Liver (tissue), 9 donors: ENCODE data around the gene ZDHHC24. TPM values are rescaled to one million over a fixed set of nuclear protein-coding genes. Genes with fewer than 3 reads are reported as not detected.
"Not testable (repeated sequence)": the region's sequence is repeated elsewhere in the genome, so short reads cannot be mapped to it uniquely, and the experiment has no call there.

ENCODE experiments used
- DNase-seq: peaks from one replicate; pipeline ENCODE4 v3.0.0-alpha.2; 2017; ENCODE audit warnings: low spot score
- H3K27ac ChIP-seq, 2 donors: one replicate each; pipeline ENCODE4 v1.7.0; 2013; ENCODE audit warnings: inconsistent platforms in 2 of 2, low read length in 2 of 2, control low read depth in 1 of 2, low read depth in 1 of 2, mild to moderate bottlenecking in 1 of 2
- H3K27me3 ChIP-seq, 4 donors: one replicate each; pipeline versions ENCODE4 v1.6.1 to v1.7.0; 2013; ENCODE audit warnings: low read length in 3 of 4, inconsistent platforms in 1 of 4, mild to moderate bottlenecking in 1 of 4, moderate library complexity in 1 of 4; ENCODE audit not compliant: control insufficient read depth in 4 of 4, insufficient read depth in 4 of 4
- H3K36me3 ChIP-seq, 4 donors: one replicate each; pipeline versions ENCODE4 v1.6.1 to v1.7.0; 2013; ENCODE audit warnings: low read length in 3 of 4, mild to moderate bottlenecking in 3 of 4, low read depth in 1 of 4, moderate library complexity in 1 of 4; ENCODE audit not compliant: control insufficient read depth in 4 of 4, insufficient read depth in 3 of 4
- H3K4me1 ChIP-seq, 4 donors: one replicate each; pipeline versions ENCODE4 v1.6.1 to v1.7.0; 2013; ENCODE audit warnings: low read length in 3 of 4, mild to moderate bottlenecking in 3 of 4, moderate library complexity in 1 of 4; ENCODE audit not compliant: control insufficient read depth in 4 of 4, insufficient read depth in 4 of 4
- H3K4me3 ChIP-seq, 3 donors: one replicate each; pipeline versions ENCODE4 v1.6.1 to v1.7.0; 2013; ENCODE audit warnings: low read length in 3 of 3, control low read depth in 1 of 3, low read depth in 1 of 3, mild to moderate bottlenecking in 1 of 3
- H3K9ac ChIP-seq, 2 donors: one replicate each; pipeline ENCODE4 v1.7.0; 2013; ENCODE audit warnings: low read length in 2 of 2, mild to moderate bottlenecking in 2 of 2, moderate library complexity in 2 of 2, control low read depth in 1 of 2, low read depth in 1 of 2
- H3K9me3 ChIP-seq, 4 donors: one replicate each; pipeline versions ENCODE4 v1.6.1 to v1.7.0; 2013; ENCODE audit warnings: low read length in 3 of 4; ENCODE audit not compliant: control insufficient read depth in 4 of 4
- EGR1 ChIP-seq, 2 donors: IDR thresholded peaks; 2 replicates each; pipeline ENCODE4 v1.6.1; 2016 to 2018; ENCODE audit warnings: antibody characterized with exemption in 2 of 2, low read depth in 2 of 2
- FOXA1 ChIP-seq: IDR thresholded peaks from 2 replicates; pipeline ENCODE4 v1.6.1; 2016; ENCODE audit warnings: antibody characterized with exemption
- FOXA2 ChIP-seq: IDR thresholded peaks from 2 replicates; pipeline ENCODE4 v1.6.1; 2016; ENCODE audit warnings: antibody characterized with exemption
- GABPA ChIP-seq, 2 donors: IDR thresholded peaks in 1 of 2; conservative IDR thresholded peaks in 1 of 2; 2 replicates each; pipeline ENCODE4 v1.6.1; 2016; ENCODE audit warnings: antibody characterized with exemption in 2 of 2, mild to moderate bottlenecking in 1 of 2, moderate library complexity in 1 of 2
- HNF4A ChIP-seq, 2 donors: conservative IDR thresholded peaks; 2 replicates each; pipeline ENCODE4 v1.6.1; 2016; ENCODE audit warnings: antibody characterized with exemption in 2 of 2, mild to moderate bottlenecking in 2 of 2
- HNF4G ChIP-seq: IDR thresholded peaks from 2 replicates; pipeline ENCODE4 v1.6.1; 2016; ENCODE audit warnings: antibody characterized with exemption
- JUND ChIP-seq, 2 donors: IDR thresholded peaks; 2 replicates each; pipeline ENCODE4 v1.6.1; 2016; ENCODE audit warnings: antibody characterized with exemption in 2 of 2
- MAX ChIP-seq: IDR thresholded peaks from 2 replicates; pipeline ENCODE4 v1.6.1; 2016; ENCODE audit warnings: antibody characterized with exemption
- NR2F2 ChIP-seq: IDR thresholded peaks from 2 replicates; pipeline ENCODE4 v1.6.1; 2016; ENCODE audit warnings: antibody characterized with exemption
- RAD21 ChIP-seq, 2 donors: IDR thresholded peaks; 2 replicates each; pipeline ENCODE4 v1.6.1; 2016; ENCODE audit warnings: antibody characterized with exemption in 2 of 2, mild to moderate bottlenecking in 2 of 2
- REST ChIP-seq: IDR thresholded peaks from 2 replicates; pipeline ENCODE4 v1.6.1; 2016; ENCODE audit warnings: antibody characterized with exemption, mild to moderate bottlenecking
- SP1 ChIP-seq: IDR thresholded peaks from 2 replicates; pipeline ENCODE4 v1.6.1; 2018; ENCODE audit warnings: antibody characterized with exemption, mild to moderate bottlenecking
- YY1 ChIP-seq: IDR thresholded peaks from 2 replicates; pipeline ENCODE4 v1.6.1; 2016; ENCODE audit warnings: antibody characterized with exemption, mild to moderate bottlenecking
- WGBS: extraction: QIAGEN DNeasy Blood & Tissue Kit; methylation state at CpG from one replicate; pipeline ENCODE4 v1.1.7; 2013; 5-methylcytosine and 5-hydroxymethylcytosine counted together
- polyA plus RNA-seq, 2 donors: library from polyadenylated mRNA; stranded (reverse) in 1 of 2; unstranded in 1 of 2; fragments of 200-250 nt in 1 of 2; fragments of >200 nt in 1 of 2; fragmentation: Nextera tagmentation in 1 of 2; extraction: Ambion mirVana in 1 of 2; gene quantifications; one replicate each; pipeline versions ENCODE4 v1.2.1 to v1.2.3, GENCODE V29; 2013 to 2015
- total RNA-seq, 2 donors: library from RNA; depleted of rRNA; stranded (reverse); fragments of >200 nt; gene quantifications; one replicate each; pipeline ENCODE4 v1.2.3, GENCODE V29; 2014
- TF ChIP-seq, protein P1 (sequence below): IDR thresholded peaks from 2 replicates; pipeline ENCODE4 v1.6.1; 2016; ENCODE audit warnings: antibody characterized with exemption
- donor health status: healthy.
- donor health status: healthy.
- donor health status: healthy.
- donor health status: healthy.
- donor health status: healthy.

The ZDHHC24 gene
- total and polyA plus RNA-seq, 4 donors = 4.1 to 6.4 (median 5.1) TPM

- no peak for TF ChIP-seq FOXA1
Observed at GRCh38 chr11:66542362-66542761, 3.5 kb downstream of the ZDHHC24 start (continued).

- H3K36me3 ChIP-seq = peaks cover 2 to 26% (median 4%) of the 10 kb centered on the region in 4 donors
- TF ChIP-seq NR2F2 (no peak), FOXA1 (no peak), RAD21 (IDR thresholded peaks at IDR 0.05) (no peak), YY1 (no peak), MAX (no peak), HNF4A (conservative IDR thresholded peaks at IDR 0.05) (no peak), GABPA (IDR thresholded peaks at IDR 0.05 in 1 of 2, conservative IDR thresholded peaks at IDR 0.05 in 1 of 2) (no peak), EGR1 (IDR thresholded peaks at IDR 0.05; ENCODE audit: low read depth in 2 of 2) (no peak), REST (no peak), HNF4G (no peak), SP1 (no peak), FOXA2 (no peak)
- TF ChIP-seq, protein P1, sequence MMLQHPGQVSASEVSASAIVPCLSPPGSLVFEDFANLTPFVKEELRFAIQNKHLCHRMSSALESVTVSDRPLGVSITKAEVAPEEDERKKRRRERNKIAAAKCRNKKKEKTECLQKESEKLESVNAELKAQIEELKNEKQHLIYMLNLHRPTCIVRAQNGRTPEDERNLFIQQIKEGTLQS = no peak
Observed at GRCh38 chr11:66541892-66542291, 4.0 kb downstream of the ZDHHC24 start.

DNA sequence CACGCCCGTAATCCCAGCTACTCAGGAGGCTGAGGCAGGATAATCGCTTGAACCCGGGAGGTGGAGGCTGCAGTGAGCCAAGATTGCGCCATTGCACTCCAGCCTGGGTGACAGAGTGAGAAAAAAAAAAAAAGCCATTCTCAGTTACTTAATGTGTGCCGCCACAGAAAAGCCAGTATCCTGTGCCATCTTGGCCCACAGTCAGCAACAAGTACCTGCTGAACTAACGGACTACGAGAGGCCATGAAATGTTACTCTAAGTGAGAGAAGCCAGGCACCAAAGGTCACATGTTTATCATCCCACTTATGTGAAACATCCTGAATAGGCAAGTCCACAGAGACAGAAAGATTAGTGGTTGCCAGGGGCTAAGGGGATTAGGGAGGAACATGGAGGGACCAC lies 5.2 kb downstream of the ZDHHC24 start:
- H3K27me3 ChIP-seq, H3K27ac ChIP-seq, H3K9me3 ChIP-seq, H3K9ac ChIP-seq, H3K4me3 ChIP-seq, DNase-seq: not testable (repeated sequence)
- WGBS = 58% methylated on average over 8 of the region's 8 CpGs
- Histone ChIP-seq H3K4me1 (peaks cover 3 to 12% (median 4%) of the 10 kb centered on the region in 4 donors), H3K36me3 (peaks cover 2 to 29% (median 4%) of the 10 kb centered on the region in 4 donors)

More at GRCh38 chr11:66541892-66542291, 4.0 kb downstream of the ZDHHC24 start:
- 89% methylated on average over 4 of the region's 4 CpGs for whole genome bisulfite sequencing
- Histone ChIP-seq H3K9ac (no peak overlapping the region), H3K9me3 (no peaks in the 10 kb centered on the region), H3K27me3 (no peaks in the 10 kb centered on the region), H3K4me3 (no peak overlapping the region), H3K4me1 (peaks cover 5 to 12% (median 8%) of the 10 kb centered on the region in 4 donors), H3K27ac (no peak overlapping the region)
- DNase-seq = no peak

DNA sequence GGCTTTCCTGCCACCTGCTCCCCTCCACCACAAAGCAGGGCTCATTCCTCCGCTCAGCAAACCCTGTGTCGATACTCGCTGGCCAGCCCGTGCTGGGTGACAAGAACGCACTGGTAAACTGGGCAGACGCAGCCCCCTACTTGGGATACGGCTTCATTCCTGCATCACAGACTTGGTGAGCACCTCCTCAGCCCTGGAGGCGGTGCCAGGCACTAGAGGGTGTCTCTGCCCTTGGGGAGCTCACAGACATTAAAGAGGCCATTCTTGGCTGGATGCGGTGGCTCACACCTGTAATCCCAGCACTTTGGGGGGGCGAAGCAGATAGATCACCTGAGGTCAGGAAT lies 6.0 kb downstream of the ZDHHC24 start:
- Histone ChIP-seq H3K9ac (no peak overlapping the region), H3K4me3 (no peak overlapping the region), H3K9me3 (no peaks in the 10 kb centered on the region), H3K4me1 (peaks cover 0 to 8% (median 0%) of the 10 kb centered on the region in 4 donors), H3K36me3 (peaks cover 2 to 29% (median 4%) of the 10 kb centered on the region in 4 donors), H3K27ac (no peak overlapping the region), H3K27me3 (no peaks in the 10 kb centered on the region)
- DNase-seq = no peak
- 98% methylated on average over 10 of the region's 10 CpGs for WGBS
- no peak for TF ChIP-seq REST
- no peak for TF ChIP-seq JUND (IDR thresholded peaks at IDR 0.05)
- TF ChIP-seq, protein P1 = no peak
- TF ChIP-seq SP1 = no peak
- no peak for TF ChIP-seq FOXA2
